SK-N-SH (cell line): ENCODE results near the gene ZFHX3. TPM values are rescaled to one million over a fixed set of nuclear protein-coding genes. Genes with fewer than 3 reads are reported as not detected.

Source experiments
- CTCF ChIA-PET: fragments of 300-600, 350-600 bp; formaldehyde crosslinking; extraction: SDS; loops from one replicate; lab custom pipeline; 2021; lab: Yijun Ruan, JAX
- POLR2A ChIA-PET: fragments of 350-600 bp; sonication (Branson Sonifier 250); formaldehyde crosslinking; extraction: SDS; loops from one replicate; lab custom pipeline; 2020; ENCODE audit warnings: antibody characterized with exemption, inconsistent platforms; lab: Yijun Ruan, JAX
- DNase-seq: peaks from one replicate; pipeline ENCODE4 v3.0.0; 2012
- H2AFZ ChIP-seq: fragments of 200-600 bp; sonication (generic); 2 replicates; pipeline ENCODE4 v1.8.1; 2016; ENCODE audit warnings: antibody characterized with exemption, mild to moderate bottlenecking, low read depth
- H3F3A ChIP-seq: fragments of 200-600 bp; sonication (generic); replicated peaks from 2 replicates; pipeline ENCODE3; 2016; ENCODE audit warnings: antibody characterized with exemption, mild to moderate bottlenecking; ENCODE audit not compliant: insufficient read depth
- H3K27ac ChIP-seq, 2 experiments: fragments of 200-500 bp in 1 of 2; fragments of 200-600 bp in 1 of 2; sonication (Bioruptor generic) in 1 of 2; sonication (generic), shearing (Covaris generic) in 1 of 2; 2 replicates each; pipeline versions ENCODE4 v1.5.1 to v1.6.1; 2014 to 2016; ENCODE audit warnings: low read depth in 2 of 2, inconsistent platforms in 1 of 2, low read length in 1 of 2, mild to moderate bottlenecking in 1 of 2, mixed read lengths in 1 of 2
- H3K27me3 ChIP-seq: fragments of 200-600 bp; sonication (generic), shearing (Covaris generic); 2 replicates; pipeline ENCODE4 v1.6.1; 2016; ENCODE audit warnings: mixed run types; ENCODE audit not compliant: insufficient read depth
- H3K36me3 ChIP-seq, 2 experiments: fragments of 200-500 bp in 1 of 2; fragments of 200-600 bp in 1 of 2; sonication (Bioruptor generic) in 1 of 2; sonication (generic) in 1 of 2; replicated peaks in 1 of 2; 2 replicates each; pipeline versions ENCODE3 to v1.5.1; 2014 to 2016; ENCODE audit warnings: low read length in 1 of 2, mild to moderate bottlenecking in 1 of 2; ENCODE audit not compliant: insufficient read depth in 2 of 2, control insufficient read depth in 1 of 2
- H3K4me1 ChIP-seq, 2 experiments: fragments of 200-500 bp in 1 of 2; fragments of 200-600 bp in 1 of 2; sonication (Bioruptor generic) in 1 of 2; sonication (generic), shearing (Covaris generic) in 1 of 2; 2 replicates each; pipeline versions ENCODE4 v1.5.1 to v1.6.1; 2014 to 2016; ENCODE audit warnings: low read depth in 1 of 2, low read length in 1 of 2, mixed run types in 1 of 2; ENCODE audit not compliant: insufficient read depth in 2 of 2, control insufficient read depth in 1 of 2
- H3K4me2 ChIP-seq: fragments of 200-600 bp; sonication (generic), shearing (Covaris generic); 2 replicates; pipeline ENCODE4 v1.6.1; 2017; ENCODE audit warnings: mixed run types
- H3K4me3 ChIP-seq, 2 experiments: fragments of 200-500 bp in 1 of 2; fragments of 200-600 bp in 1 of 2; sonication (Bioruptor generic) in 1 of 2; sonication (generic), shearing (Covaris generic) in 1 of 2; 2 replicates each; pipeline versions ENCODE4 v1.5.1 to v1.8.1; 2014 to 2016; ENCODE audit warnings: low read depth in 2 of 2, inconsistent platforms in 1 of 2, low read length in 1 of 2, mild to moderate bottlenecking in 1 of 2, mixed read lengths in 1 of 2, moderate library complexity in 1 of 2
- H3K79me2 ChIP-seq: fragments of 200-600 bp; sonication (generic); 2 replicates; pipeline ENCODE4 v1.8.1; 2017; ENCODE audit warnings: mild to moderate bottlenecking; ENCODE audit not compliant: insufficient read depth
- H3K9ac ChIP-seq: fragments of 200-600 bp; sonication (generic); 2 replicates; pipeline ENCODE4 v1.6.1; 2017; ENCODE audit warnings: mixed run types
- H3K9me2 ChIP-seq: fragments of 200-600 bp; sonication (generic); 2 replicates; pipeline ENCODE4 v1.6.1; 2017; ENCODE audit warnings: mixed run types
- H3K9me3 ChIP-seq: fragments of 200-600 bp; sonication (generic); 2 replicates; pipeline ENCODE4 v1.6.1; 2017; ENCODE audit warnings: mixed run types, mild to moderate bottlenecking, moderate library complexity
- H4K20me1 ChIP-seq: fragments of 200-600 bp; sonication (generic); 2 replicates; pipeline ENCODE4 v1.6.1; 2017; ENCODE audit warnings: mild to moderate bottlenecking, mixed run types; ENCODE audit not compliant: insufficient read depth
- CHD2 ChIP-seq: fragments of 150-350 bp; IDR thresholded peaks from 2 replicates; pipeline ENCODE4 v1.6.1; 2018; ENCODE audit warnings: low read length; ENCODE audit not compliant: partially characterized antibody
- FOXJ3 ChIP-seq: sonication (generic); formaldehyde crosslinking; IDR thresholded peaks from 2 replicates; pipeline ENCODE4 v1.5.1; 2020; ENCODE audit warnings: mild to moderate bottlenecking, missing genetic modification reagents
- FOXM1 ChIP-seq: IDR thresholded peaks from 2 replicates; pipeline ENCODE4 v1.4.0; 2012; ENCODE audit warnings: low read depth, mild to moderate bottlenecking
- GABPA ChIP-seq: IDR thresholded peaks from 2 replicates; pipeline ENCODE4 v1.4.0; 2012; ENCODE audit warnings: low read depth, mild to moderate bottlenecking
- JUND ChIP-seq: IDR thresholded peaks from 2 replicates; pipeline ENCODE4 v1.4.0; 2012
- MAX ChIP-seq: IDR thresholded peaks from 2 replicates; pipeline ENCODE4 v1.4.0; 2012; ENCODE audit warnings: low read depth
- MXI1 ChIP-seq: IDR thresholded peaks from 2 replicates; pipeline ENCODE4 v1.6.1; 2012; ENCODE audit warnings: mild to moderate bottlenecking, low read depth, low read length, improper control_type of control experiment
- NFIC ChIP-seq: IDR thresholded peaks from 2 replicates; pipeline ENCODE4 v1.4.0; 2012; ENCODE audit warnings: borderline replicate concordance
- NRF1 ChIP-seq: IDR thresholded peaks from 2 replicates; pipeline ENCODE4 v1.6.1; 2012; ENCODE audit warnings: low read depth, mild to moderate bottlenecking, low read length
- POLR2AphosphoS5 ChIP-seq: IDR thresholded peaks from 2 replicates; pipeline ENCODE4 v1.6.1; 2012; ENCODE audit warnings: low read depth, low read length
- RCOR1 ChIP-seq: fragments of 150-350 bp; IDR thresholded peaks from 2 replicates; pipeline ENCODE4 v1.6.1; 2017; ENCODE audit warnings: antibody characterized with exemption, low read length
- SIN3A ChIP-seq: IDR thresholded peaks from 2 replicates; pipeline ENCODE4 v1.6.1; 2012; ENCODE audit warnings: low read depth, mild to moderate bottlenecking, low read length, moderate library complexity, borderline replicate concordance
- SMC3 ChIP-seq: IDR thresholded peaks from 2 replicates; pipeline ENCODE4 v1.6.1; 2012; ENCODE audit warnings: low read depth, low read length, improper control_type of control experiment
- TCF12 ChIP-seq: IDR thresholded peaks from 2 replicates; pipeline ENCODE4 v1.4.0; 2012
- USF2 ChIP-seq: fragments of 150-350 bp; IDR thresholded peaks from 2 replicates; pipeline ENCODE4 v1.6.1; 2017; ENCODE audit warnings: antibody characterized with exemption, low read length, low read depth, borderline replicate concordance
- WGBS: methylation state at CpG from one replicate; pipeline ENCODE4 v1.1.6; 2017; ENCODE audit warnings: low lambda C conversion rate; 5-methylcytosine and 5-hydroxymethylcytosine counted together
- polyA plus RNA-seq, 3 experiments: library from polyadenylated mRNA; depleted of rRNA; stranded (reverse); fragments of >200 nt; gene quantifications; 2 replicates each; pipeline ENCODE4 v1.2.3, GENCODE V29; 2012
- TF ChIP-seq, protein P1 (sequence below): fragments of 150-350 bp; IDR thresholded peaks from 2 replicates; pipeline ENCODE4 v1.6.1; 2016; ENCODE audit warnings: mild to moderate bottlenecking, low read depth, low read length
- TF ChIP-seq, protein P2 (sequence below): IDR thresholded peaks from 2 replicates; pipeline ENCODE4 v1.4.0; 2012; ENCODE audit warnings: low read depth, borderline replicate concordance
- TF ChIP-seq, protein P3 (sequence below): IDR thresholded peaks from 2 replicates; pipeline ENCODE4 v1.4.0; 2012; ENCODE audit warnings: low read depth, borderline replicate concordance

The ZFHX3 gene
- polyA plus RNA-seq, 1 of the 3 experiments (the other 2 are of a cell fraction): 2.0 TPM

GRCh38 chr16:72932677-72933335 is 115.1 kb downstream of the ZFHX3 start:
- no peak for DNase-seq
- H3K27me3 ChIP-seq: no peaks in the 10 kb centered on the region
- H2AFZ ChIP-seq: no peak overlapping the region
- no peak overlapping the region for H3K27ac ChIP-seq
- 96% methylated on average over 11 of the region's 11 CpGs for WGBS
- no peak overlapping the region for H3K4me2 ChIP-seq
- POLR2A ChIA-PET: no interaction called here
- peaks cover 69% of the 10 kb centered on the region for H4K20me1 ChIP-seq
- no peak overlapping the region for H3K4me3 ChIP-seq
- H3K79me2 ChIP-seq: peaks cover 84% of the 10 kb centered on the region
- H3K36me3 ChIP-seq: peaks cover 0 to 7% of the 10 kb centered on the region in 2 experiments
- H3K9ac ChIP-seq: no peak overlapping the region
- H3F3A ChIP-seq: peaks cover 7% of the 10 kb centered on the region
- TF ChIP-seq SIN3A: no peak
- no peak for TF ChIP-seq POLR2AphosphoS5
- no peak for TF ChIP-seq JUND
- TF ChIP-seq MAX: no peak
- no peak for TF ChIP-seq NRF1
- TF ChIP-seq, protein P1, sequence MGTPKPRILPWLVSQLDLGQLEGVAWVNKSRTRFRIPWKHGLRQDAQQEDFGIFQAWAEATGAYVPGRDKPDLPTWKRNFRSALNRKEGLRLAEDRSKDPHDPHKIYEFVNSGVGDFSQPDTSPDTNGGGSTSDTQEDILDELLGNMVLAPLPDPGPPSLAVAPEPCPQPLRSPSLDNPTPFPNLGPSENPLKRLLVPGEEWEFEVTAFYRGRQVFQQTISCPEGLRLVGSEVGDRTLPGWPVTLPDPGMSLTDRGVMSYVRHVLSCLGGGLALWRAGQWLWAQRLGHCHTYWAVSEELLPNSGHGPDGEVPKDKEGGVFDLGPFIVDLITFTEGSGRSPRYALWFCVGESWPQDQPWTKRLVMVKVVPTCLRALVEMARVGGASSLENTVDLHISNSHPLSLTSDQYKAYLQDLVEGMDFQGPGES: no peak
- TF ChIP-seq GABPA: no peak
- TF ChIP-seq FOXM1: no peak
- no peak for TF ChIP-seq TCF12
- TF ChIP-seq MXI1: no peak
- TF ChIP-seq SMC3: no peak
- TF ChIP-seq FOXJ3 (CRISPR knock-in tag): no peak
- TF ChIP-seq USF2: no peak
- no peak for TF ChIP-seq CHD2
- TF ChIP-seq, protein P2, sequence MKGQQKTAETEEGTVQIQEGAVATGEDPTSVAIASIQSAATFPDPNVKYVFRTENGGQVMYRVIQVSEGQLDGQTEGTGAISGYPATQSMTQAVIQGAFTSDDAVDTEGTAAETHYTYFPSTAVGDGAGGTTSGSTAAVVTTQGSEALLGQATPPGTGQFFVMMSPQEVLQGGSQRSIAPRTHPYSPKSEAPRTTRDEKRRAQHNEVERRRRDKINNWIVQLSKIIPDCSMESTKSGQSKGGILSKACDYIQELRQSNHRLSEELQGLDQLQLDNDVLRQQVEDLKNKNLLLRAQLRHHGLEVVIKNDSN: no peak
- no peak for TF ChIP-seq NFIC
- no peak for TF ChIP-seq RCOR1
- TF ChIP-seq, protein P3, sequence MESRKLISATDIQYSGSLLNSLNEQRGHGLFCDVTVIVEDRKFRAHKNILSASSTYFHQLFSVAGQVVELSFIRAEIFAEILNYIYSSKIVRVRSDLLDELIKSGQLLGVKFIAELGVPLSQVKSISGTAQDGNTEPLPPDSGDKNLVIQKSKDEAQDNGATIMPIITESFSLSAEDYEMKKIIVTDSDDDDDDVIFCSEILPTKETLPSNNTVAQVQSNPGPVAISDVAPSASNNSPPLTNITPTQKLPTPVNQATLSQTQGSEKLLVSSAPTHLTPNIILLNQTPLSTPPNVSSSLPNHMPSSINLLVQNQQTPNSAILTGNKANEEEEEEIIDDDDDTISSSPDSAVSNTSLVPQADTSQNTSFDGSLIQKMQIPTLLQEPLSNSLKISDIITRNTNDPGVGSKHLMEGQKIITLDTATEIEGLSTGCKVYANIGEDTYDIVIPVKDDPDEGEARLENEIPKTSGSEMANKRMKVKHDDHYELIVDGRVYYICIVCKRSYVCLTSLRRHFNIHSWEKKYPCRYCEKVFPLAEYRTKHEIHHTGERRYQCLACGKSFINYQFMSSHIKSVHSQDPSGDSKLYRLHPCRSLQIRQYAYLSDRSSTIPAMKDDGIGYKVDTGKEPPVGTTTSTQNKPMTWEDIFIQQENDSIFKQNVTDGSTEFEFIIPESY: no peak
- H3K9me2 ChIP-seq: no peaks in the 10 kb centered on the region
- peaks cover 18 to 19% of the 10 kb centered on the region in 2 experiments; a peak in 2 of 4 replicates for H3K4me1 ChIP-seq
- CTCF ChIA-PET: interaction anchor here (0.8 to 3.7 kb wide), 3 partner anchors 11 to 100 kb away, joined by 3 to 19 read pairs (median 4); no protein-coding TSS in a partner anchor
- no peaks in the 10 kb centered on the region for H3K9me3 ChIP-seq
